ENCODE measurements around the gene RS1.

GRCh38 chrX:18617407-18617750, 54.5 kb downstream of the RS1 start:
- TF ChIP-seq CTCF (conservative IDR thresholded peaks at IDR 0.05) (no peak), ZFX (IDR thresholded peaks at IDR 0.05) (no peak)

Measured in C4-2B (cell line).